ACHN (cell line): ENCODE measurements around the gene DENND1A.

Experiments
- DNase-seq: peaks from one replicate; pipeline ENCODE4 v3.0.0-alpha.2; 2015
- in situ Hi-C: cut with HindIII; loops from 2 replicates; pipeline ENCODE4 v1.10.0; 2017; ENCODE audit warnings: low sequenced_read_pairs, low pct_ligation_motif_present, low pct_unique_long_range_greater_than_20kb

DENND1A gene

DNA sequence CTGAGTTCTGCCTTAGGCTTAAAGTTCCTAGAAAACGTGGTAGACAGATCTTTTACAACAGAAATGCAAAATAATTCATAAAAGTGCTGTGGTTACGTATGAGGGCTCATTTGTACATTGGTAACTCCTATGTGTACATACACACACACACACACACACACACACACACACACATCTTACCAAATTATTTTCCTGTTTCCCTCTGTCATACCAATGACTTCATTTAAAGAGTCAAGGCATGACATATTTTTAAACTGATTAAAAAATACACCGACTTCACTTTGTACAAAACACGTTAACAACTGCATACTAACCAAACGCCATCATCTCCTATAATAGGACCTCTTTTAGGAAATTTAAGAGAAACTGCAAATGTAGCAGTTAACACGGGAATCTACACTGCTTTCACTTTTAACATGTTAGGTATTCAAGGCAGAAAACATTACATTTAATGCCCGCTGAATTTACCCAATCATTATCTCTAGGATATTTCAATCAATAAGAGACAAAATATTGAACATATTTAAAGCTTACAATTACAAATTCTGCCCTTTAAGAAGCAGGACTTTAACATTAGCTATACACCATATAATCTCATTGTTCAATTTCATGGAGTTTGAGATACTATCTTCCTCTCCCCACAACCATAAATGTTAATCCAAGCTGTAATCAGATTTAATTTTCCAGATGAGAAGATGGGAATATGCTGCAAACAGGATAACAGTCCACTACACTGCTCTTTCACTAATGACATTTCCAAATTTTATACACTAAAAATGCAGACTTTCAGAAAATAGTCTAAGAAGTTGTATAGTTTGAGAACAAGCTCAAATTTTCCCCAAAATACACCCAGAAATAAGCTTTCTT lies 133.1 kb downstream of the DENND1A start:
- in situ Hi-C loops: no loop called here
- DNase-seq: no peak

DNA sequence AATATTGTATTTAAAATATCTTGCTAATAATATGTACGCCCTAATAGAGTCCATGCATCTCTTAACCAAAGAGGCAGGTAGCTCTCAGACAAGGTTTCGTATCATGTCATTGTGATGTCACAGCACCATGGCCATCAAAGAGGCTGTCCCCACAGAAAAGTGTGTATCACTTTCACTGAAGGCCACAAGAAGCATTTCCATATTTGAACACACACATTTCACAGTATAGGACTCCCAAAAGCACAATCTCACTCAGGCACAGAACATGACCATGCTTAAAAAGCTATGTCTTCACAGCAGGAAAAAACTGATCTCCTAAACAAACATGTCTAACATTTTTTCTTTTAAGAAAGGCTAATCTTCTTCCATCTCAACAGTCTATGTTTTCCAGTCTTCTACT lies 133.8 kb downstream of the DENND1A start:
- in situ Hi-C loops: no loop called here
- DNase-seq: no peak

DNA sequence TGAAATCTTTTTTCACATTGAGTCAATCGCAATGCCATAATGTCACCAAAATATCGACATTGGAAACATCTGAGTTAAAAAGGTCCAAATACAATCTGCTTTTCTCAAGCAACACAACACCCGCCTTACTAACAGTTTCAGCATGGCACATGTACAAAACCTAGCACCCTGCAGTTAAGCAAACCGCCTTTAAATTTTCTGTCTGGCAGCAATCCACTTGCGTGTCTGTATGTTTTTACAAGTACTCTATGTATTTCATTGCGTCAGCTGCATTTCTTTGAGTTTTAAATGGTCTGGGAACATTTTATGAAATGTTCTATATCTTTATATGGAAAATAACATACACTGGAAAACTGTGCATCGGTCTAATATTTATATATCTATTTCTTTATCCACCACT lies 134.6 kb downstream of the DENND1A start:
- no peak for DNase-seq
- in situ Hi-C loops: no loop called here

DNA sequence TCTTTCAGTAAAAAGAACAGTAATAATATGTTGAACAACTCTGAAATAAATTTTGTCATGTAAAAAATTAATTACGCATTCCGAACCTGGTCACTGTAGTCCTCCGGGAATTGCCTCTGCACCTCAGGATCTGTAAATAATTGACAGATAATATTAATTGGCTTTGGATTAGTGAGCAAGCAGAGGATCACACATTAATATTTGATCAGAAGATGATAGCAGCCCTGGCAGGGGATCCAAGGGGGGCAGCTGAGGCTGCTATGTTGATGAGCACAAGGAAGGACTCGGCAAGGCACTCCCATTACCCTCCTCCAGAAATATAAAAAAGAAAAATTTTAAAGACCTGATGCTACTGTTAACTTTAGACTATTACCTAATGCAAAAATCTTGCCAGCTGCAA lies 137.4 kb downstream of the DENND1A start:
- in situ Hi-C loops: no loop called here

DNA sequence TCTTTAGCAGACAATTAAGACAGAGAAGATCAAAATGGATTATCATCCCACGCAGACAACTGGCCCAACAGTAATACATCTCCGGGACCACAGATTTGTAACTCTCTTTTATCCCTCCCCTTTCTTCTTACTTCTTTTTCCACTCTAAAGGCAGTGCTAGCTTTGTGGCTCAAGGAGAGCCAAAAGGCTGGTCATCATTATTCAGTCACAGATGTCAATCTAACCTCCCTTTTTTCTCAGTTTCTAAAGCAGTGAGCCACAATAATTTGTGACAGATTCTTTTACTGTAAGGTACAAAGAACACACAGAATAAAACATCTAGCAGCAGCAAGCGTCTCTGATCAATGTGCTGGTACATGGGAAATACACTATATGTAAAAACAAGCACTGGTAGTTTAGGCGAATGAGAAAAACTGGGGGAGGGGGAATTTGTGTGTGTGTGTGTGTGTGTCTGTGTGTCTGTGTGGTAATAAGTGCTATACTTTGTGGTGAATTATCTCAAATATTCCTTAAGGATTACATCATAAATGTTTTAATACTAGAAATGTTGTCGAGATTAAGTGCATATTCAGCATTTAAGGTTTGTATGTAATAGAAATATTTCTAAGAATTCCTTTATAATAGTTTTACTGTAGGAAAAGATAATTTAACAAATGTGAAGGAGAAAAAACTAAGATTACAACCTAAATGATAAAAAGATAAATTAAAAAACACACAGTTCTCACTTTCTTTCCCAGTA lies 140.2 kb downstream of the DENND1A start:
- DNase-seq: no peak
- in situ Hi-C loops: no loop called here

More for the DNA sequence above, 137.4 kb downstream of the DENND1A start:
- DNase-seq: no peak

DNA sequence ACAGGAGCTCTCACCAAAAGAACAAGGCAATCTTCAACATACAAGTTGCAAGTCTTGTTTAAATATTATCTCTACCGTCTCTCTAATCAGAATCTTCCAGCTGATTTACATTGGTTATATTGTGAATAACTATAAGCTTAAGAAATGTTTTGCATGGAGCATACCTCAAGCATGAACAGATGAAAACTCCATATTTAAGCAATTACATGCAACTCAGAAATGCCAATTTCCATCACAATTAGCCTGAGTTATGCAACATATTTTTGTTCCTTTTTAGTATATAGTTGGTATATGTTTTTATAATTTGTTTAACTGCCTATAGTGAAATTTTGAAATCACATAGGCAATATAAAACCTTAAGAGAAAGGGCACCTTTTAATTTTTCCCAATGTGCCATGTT lies 142.5 kb downstream of the DENND1A start:
- in situ Hi-C loops: no loop called here
- DNase-seq: no peak

DNA sequence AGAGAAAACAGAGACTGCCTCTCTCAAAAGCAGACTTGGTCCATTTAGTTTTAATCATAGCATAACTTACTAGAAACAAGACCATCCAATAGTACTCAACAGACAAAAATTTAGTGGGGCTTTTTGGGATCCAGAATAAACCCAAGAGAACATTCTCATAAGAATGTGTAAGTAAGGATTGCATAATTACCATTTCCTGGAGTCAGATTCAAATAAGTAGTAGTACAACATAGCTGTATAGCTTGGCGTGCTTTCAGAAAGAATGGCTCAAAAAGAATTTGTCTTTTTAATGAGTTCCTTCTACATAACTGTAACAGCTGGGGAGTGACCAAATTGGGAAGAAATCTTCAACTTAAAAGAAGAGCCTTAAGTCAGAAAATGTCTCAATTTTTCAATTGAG lies 145.4 kb downstream of the DENND1A start:
- DNase-seq: no peak
- in situ Hi-C loops: no loop called here

DNA sequence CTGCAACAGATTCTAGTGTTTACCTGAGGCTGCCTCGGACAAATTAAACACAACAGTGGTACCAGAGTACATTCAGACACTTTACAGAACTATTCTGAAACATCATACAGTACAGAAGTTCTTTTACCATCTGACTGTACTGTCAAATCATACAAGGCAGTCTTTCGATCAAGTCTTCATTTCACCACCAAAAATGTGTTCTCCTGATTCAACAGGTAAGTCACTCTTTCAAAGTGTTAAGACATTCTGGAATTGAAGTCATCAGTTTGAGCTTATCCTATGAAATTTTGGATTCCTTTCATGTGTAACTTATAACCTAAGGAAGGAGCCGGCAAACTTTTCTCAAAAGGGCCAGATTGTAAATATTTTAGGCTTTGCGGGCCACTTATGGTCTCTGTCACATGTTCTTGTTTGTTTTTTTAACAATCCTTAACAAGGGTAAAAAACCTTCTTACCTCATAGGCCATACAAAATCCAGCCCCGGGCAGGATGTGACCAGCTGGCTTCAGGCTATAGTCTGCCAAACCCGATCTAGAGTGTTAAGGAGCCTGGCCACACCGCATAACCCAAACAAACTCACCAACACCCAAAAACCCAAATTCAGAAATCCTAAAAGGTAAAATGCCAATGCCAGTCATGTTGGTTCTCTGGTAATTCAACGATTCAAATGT lies 151.6 kb downstream of the DENND1A start:
- in situ Hi-C loops: no loop called here
- no peak for DNase-seq

DNA sequence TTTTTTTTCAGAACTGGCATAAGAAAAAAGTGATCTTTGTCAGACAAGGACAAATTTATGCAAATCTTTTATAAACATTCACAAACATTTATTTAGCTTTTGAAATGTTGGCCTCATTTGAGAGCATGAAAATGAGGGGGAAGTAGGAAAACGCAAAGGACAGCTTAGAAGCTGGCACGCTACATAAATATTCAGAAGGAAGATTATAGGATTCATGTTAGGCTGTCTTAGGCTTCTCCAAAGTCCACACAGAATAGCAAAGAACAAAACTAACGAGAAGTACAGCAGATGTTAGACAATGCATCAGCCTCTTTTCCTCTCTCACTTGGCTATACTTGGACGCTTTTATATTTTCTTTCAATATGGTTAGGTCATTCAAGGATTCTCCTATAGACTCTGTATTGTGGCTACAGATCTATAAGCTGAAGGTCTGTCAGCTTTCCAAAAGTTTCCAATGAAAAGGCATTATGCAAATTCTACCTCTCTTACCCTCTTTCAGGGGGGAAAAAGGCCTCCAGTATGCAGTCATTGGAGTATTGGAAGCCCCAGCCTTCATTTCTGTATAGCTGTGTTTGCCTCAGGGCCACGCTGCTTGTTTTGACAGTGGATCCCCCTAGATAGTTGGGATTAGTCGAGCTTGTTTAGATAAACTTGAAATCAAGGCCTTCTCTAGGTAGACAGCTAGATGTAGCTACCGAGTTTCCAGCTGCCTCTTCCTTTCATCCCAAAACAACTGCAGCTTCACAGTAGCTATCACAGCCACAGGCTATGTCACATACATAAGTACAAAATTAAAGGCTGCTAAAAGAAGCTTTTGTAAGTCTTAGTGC lies 153.0 kb downstream of the DENND1A start:
- in situ Hi-C loops: no loop called here
- DNase-seq: no peak

DNA sequence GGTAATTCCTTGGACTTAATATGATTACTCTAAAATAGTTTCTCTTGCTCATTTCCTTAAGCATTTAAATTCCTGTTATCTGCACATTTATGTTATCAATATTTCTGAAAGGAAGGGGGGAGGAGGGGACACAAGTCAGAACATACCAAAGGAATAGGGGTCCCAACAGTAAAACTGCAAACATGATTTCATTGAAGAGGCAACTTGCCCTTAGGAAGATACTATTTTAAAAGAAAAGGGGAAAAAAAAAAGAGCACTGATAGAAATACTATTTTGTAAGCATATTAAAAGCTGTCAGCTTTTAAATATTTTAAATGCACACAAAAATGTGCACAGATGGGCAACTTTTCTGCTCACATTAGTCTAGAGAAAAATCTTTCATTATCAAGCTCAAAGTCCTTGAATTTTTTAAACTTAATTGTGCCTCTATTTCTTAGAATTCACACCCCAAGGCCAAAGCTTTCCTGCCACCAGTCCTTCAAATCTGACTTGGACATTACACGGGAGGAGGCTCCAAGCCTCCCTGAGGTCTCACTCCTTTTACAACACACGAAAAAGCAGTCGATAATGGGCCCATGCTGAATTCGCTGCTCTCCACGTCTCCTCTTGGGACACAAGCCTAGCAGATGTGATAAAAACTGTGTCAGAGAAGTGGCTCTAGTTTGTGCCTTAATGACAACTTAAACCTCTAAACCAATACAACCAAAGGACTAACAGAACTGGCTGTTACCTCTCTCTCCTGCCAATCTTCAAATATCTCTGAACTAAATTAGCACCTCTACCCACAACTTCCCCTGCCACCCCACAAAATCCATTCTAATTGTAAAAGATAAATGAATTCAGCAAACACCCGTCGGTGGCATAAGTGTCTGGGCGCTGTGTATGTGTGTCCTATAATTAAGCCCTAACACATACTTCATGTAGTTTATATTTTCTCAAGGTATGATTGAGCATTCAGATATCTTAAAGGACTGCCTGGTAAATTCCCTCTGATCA lies 154.3 kb downstream of the DENND1A start:
- in situ Hi-C loops: no loop called here
- no peak for DNase-seq

DNA sequence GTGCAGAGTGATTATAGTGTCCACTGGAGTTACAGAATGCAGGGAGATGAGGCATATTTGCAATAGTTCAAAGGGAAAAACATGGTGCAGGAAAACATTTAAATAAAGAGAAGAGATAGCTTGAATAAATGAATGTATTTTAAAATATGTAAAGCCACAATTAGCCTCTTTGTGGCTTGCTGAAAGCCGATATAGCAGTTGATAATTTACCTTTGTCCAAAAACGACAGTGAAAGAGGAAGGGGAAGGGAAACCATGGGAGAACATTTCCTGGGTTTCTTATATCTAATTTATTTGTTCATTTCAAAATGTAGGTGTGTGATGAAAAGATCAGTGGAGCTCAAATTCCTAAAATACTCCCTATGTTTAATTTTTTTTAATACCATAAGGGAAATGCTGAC lies 156.1 kb downstream of the DENND1A start:
- in situ Hi-C loops: no loop called here
- no peak for DNase-seq

DNA sequence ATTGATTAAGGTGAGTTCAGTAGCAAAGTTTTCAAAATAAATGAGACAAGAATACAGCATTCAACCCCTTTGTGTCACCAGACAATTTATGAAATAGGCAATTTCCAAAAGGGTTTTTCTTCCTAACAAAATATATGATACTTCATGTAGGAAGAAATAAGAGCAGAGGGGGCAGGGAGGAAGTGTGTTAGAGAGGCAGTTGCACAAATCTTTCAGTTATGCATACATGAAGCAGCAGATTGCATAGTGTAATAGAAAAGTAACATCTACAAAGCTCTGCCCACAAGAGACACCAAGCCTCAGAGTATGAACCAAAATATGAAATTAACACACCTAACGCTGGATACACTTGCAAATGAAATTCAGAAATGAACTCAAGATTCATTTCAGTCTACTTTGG lies 157.0 kb downstream of the DENND1A start:
- no peak for DNase-seq
- in situ Hi-C loops: no loop called here

DNA sequence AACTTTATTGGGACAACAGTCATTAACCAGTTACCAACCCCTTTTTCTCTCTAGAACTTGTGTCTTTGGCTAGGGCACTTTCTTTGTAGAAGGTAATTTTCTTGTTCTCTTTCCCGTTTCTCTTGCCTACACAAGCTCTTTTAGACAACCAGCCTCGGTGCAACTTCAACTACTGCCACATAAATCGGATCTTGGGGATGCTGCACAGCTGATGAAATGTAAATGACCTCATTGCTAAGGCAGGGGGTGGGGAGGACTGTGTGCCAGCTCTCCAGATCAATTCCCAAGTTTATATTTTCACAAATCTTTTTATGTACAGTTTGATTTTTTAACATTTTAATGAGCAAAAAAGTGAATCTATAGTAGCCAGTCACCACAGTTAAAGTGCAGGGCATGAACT lies 157.6 kb downstream of the DENND1A start:
- in situ Hi-C loops: no loop called here
- no peak for DNase-seq

DNA sequence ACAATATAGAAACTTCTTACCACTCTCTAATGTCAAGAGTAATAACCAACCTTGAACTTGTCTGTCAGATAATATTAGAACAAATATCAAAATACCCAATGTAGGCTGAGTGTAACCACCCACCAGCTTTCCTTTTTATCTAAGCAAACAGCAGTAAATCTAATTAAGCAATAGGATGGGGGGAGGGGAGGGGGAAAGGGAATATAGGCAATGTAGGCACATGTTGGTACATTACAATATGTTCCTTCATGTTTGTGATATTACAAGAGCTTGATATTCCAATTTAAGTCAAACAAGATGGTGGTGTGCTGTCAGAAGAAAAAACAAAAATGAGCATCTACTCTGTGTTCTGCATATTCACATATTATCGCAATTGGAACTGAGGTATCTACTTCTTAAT lies 158.2 kb downstream of the DENND1A start:
- DNase-seq: no peak
- in situ Hi-C loops: no loop called here

DNA sequence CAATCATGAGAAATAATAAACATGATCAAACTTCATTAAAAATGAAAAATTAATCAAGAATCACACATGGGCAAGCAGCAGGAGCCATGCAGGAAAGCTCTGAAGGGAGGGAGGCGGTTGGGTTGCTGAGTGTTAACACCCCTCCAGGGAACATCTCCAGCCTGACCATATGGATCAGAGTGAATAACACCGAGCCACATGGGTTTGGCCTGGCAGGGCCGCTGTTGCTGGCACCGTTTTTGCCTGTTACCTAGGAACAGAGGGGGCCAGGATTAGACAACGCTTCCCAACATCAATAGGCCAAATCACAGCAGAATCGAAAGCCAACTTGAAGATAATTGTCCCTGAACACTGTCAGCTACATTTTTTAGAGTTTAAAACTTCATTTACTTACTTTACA lies 160.2 kb downstream of the DENND1A start:
- in situ Hi-C loops: no loop called here
- DNase-seq: no peak

DNA sequence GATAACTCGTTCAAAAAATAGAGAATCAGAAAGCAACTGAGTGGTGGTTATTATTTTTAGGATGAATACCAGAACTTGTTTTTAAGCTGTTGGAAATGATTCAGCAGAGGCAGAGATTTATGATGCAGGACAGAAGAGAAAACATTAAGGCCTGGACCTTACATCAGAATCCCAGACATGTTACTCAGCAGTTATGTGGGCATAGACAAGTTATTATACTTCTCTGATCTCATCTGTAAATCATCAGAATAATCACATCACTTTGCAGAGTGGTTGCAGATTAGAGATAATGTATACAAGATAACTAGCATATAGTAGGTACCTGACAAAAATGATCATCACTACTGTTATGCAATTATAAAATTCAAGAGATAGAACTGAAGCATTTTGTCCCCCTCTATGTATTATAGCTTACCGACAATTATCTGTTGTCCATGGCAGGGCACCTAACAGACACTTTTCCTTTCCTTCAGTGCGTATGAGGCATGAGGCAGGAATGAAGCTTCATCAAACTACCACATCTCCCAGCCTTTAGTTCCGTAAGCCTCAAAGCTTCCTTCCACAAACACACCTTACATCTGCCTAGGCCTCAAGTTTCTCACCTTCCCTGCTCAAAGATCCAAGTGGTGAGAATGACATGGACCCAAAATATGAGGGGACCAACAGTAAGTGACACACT lies 165.9 kb downstream of the DENND1A start:
- DNase-seq: no peak
- in situ Hi-C loops: no loop called here
